Activated CD4-positive, alpha-beta T cell treated with anti-CD3 and anti-CD28 coated beads, Interleukin-2, amount 10 ng/mL, durations not matched to agents 7 days and 5 days (primary cell): ENCODE data around the gene TRIM32. TPM values are rescaled to one million over a fixed set of nuclear protein-coding genes. Genes with fewer than 3 reads are reported as not detected.
A peak's percentile ranks its signal among the peaks of the same experiment; 100 is the strongest.

Source experiments
- CTCF ChIA-PET: fragments of 350-600 bp; sonication (Branson Sonifier 250); formaldehyde crosslinking; loops from one replicate; lab custom pipeline; 2021; ENCODE audit warnings: antibody characterized with exemption; lab: Charles Lee
- POLR2A ChIA-PET: fragments of 350-600 bp; sonication (Branson Sonifier 250); formaldehyde crosslinking; loops from one replicate; lab custom pipeline; 2021; ENCODE audit warnings: antibody characterized with exemption; lab: Charles Lee
- DNase-seq: peaks from one replicate; pipeline ENCODE4 v3.0.0-alpha.2; 2020
- H3K27ac Mint-ChIP-seq: one replicate; pipeline ENCODE4 v1.8.0; 2021; ENCODE audit warnings: mild to moderate bottlenecking, moderate library complexity, mixed read lengths
- H3K27me3 Mint-ChIP-seq: one replicate; pipeline ENCODE4 v1.8.0; 2021; ENCODE audit warnings: mixed read lengths
- H3K36me3 Mint-ChIP-seq: one replicate; pipeline ENCODE4 v1.8.0; 2021; ENCODE audit warnings: low read depth, mixed read lengths
- H3K4me1 Mint-ChIP-seq: one replicate; pipeline ENCODE4 v1.8.0; 2021; ENCODE audit warnings: mixed read lengths
- H3K4me3 Mint-ChIP-seq: one replicate; pipeline ENCODE4 v1.8.0; 2021; ENCODE audit warnings: mild to moderate bottlenecking, moderate library complexity, mixed read lengths
- H3K9me3 Mint-ChIP-seq: one replicate; pipeline ENCODE4 v1.8.0; 2021; ENCODE audit warnings: mixed read lengths
- total RNA-seq, 2 experiments: library from RNA; stranded (reverse); gene quantifications; one replicate each; pipeline ENCODE4 v1.2.3, GENCODE V29; 2021

TRIM32 gene
- total RNA-seq, 2 experiments from 2014 or later = 17.9 to 18.3 TPM

- Mint-ChIP-seq H3K4me3 (no peak overlapping the region), H3K27ac (peak overlapping the region; percentile 82), H3K27me3 (no peaks in the 10 kb centered on the region), H3K9me3 (peaks cover 18% of the 10 kb centered on the region), H3K4me1 (peaks cover 25% of the 10 kb centered on the region), H3K36me3 (peaks cover 61% of the 10 kb centered on the region)
- ChIA-PET POLR2A (interaction anchor here (0.6 kb wide), 1 partner anchor 1002 kb away, joined by 3 read pairs; no protein-coding TSS in a partner anchor), CTCF (no interaction called here)
- DNase-seq = no peak
Measured at GRCh38 chr9:116700882-116701865, 14.1 kb downstream of the TRIM32 start.

DNA sequence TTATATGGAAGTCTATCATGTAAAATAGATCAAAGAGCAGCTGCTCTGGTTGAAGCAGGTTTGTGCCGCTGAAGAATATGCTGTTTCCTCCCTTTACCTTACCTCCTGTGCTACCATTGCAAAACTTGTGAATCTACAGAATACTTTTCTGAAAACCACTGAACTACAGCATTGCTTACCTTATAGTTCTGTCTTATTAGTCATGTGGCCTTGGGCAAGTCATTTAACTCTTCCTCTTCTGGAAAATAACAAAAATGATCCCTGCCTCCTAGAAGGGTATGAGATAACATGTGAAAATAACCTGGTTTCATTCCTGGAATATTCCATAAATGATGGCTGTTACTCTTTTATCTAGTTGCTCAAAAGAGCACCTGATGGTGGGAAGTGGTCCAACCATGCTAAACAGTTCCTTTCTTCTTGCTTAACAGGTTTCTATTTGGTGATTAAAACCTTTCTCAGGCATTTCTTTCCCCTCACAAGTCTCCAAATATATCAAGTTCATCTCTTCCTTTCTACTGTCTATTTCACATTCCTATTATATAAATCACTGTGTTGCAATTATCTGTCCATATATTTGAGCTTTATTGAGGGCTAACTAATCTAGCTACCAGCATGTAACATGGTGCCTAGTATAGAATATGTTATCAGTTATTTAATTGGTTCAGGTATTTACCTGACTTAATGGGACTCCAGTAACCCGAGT lies 15.0 kb downstream of the TRIM32 start:
- POLR2A ChIA-PET = no interaction called here
- H3K36me3 Mint-ChIP-seq = peaks cover 55% of the 10 kb centered on the region

DNA sequence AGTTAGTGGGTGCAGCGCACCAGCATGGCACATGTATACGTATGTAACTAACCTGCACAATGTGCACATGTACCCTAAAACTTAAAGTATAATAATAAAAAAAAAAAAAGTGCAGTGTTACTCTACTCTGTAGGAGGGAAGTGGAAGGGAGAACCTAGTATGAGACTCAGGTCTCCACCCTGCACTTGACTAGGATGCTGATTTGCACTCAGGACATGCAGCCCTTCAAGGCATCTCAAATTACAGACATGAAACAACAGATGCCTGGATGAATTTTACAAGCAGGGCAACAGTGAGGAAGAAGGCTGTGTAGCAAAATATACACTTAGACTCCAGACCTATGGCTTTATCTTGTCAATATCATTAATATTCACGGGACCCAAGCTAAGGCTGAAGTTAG lies 16.5 kb downstream of the TRIM32 start:
- CTCF ChIA-PET = interaction anchor here (0.6 kb wide), 1 partner anchor 1917 kb away, joined by 3 read pairs; no protein-coding TSS in a partner anchor
- Mint-ChIP-seq H3K4me1 (peaks cover 24% of the 10 kb centered on the region), H3K4me3 (no peak overlapping the region), H3K27ac (no peak overlapping the region), H3K27me3 (no peaks in the 10 kb centered on the region), H3K36me3 (peaks cover 40% of the 10 kb centered on the region), H3K9me3 (peaks cover 16% of the 10 kb centered on the region)
- no peak for DNase-seq
- POLR2A ChIA-PET = no interaction called here

More for the DNA sequence above, 15.0 kb downstream of the TRIM32 start:
- CTCF ChIA-PET = no interaction called here
- H3K27ac Mint-ChIP-seq = peak overlapping the region; percentile 80
- H3K9me3 Mint-ChIP-seq = peaks cover 18% of the 10 kb centered on the region
- H3K27me3 Mint-ChIP-seq = no peaks in the 10 kb centered on the region
- peaks cover 25% of the 10 kb centered on the region for H3K4me1 Mint-ChIP-seq
- DNase-seq = no peak
- no peak overlapping the region for H3K4me3 Mint-ChIP-seq

DNA sequence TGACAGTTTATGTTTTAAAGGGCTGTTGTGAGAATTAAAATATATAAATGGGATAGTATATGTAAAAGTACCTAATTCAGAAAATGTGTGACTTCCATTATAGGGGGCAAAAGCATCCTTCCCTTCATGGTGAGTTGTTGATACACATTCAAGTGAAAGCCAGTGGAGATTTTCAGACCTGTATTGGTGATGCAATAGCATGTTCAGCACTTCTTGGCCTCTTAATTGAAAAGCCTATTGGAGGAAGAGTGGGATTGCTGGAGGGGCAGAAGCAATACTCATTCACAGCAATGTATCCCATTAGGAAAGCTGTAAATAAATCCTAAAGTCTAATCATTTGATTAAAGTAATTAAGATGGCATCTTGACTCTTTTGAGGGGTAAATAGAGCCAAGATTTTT lies 17.4 kb downstream of the TRIM32 start:
- CTCF ChIA-PET = interaction anchor here (0.6 kb wide), 1 partner anchor 1918 kb away, joined by 3 read pairs; no protein-coding TSS in a partner anchor
- H3K9me3 Mint-ChIP-seq = peaks cover 16% of the 10 kb centered on the region
- H3K36me3 Mint-ChIP-seq = peaks cover 31% of the 10 kb centered on the region
- DNase-seq = no peak
- H3K27ac Mint-ChIP-seq = no peak overlapping the region
- H3K4me1 Mint-ChIP-seq = peaks cover 24% of the 10 kb centered on the region
- H3K27me3 Mint-ChIP-seq = no peaks in the 10 kb centered on the region
- POLR2A ChIA-PET = no interaction called here
- no peak overlapping the region for H3K4me3 Mint-ChIP-seq

DNA sequence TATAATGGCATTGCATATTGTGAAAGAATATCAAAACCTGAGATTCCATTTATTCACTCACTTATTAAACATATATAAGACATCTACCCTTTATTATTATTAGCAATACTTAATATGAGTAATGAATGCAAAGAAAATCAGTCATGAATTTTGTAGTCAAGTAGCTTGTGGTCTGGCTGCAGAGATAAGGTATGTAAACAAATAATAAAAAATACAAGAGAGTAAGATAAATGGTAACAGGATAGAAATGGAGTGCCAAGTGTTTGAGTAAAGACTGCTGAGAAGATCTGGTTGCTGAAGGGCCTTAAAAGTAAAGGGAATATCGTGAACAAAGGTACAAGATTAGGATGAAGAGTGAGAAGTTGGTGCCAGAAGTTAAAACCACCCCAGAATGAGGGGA lies 18.4 kb downstream of the TRIM32 start:
- H3K36me3 Mint-ChIP-seq = peaks cover 21% of the 10 kb centered on the region
- CTCF ChIA-PET = no interaction called here
- peaks cover 20% of the 10 kb centered on the region for H3K4me1 Mint-ChIP-seq
- peaks cover 12% of the 10 kb centered on the region for H3K9me3 Mint-ChIP-seq
- H3K27ac Mint-ChIP-seq = no peak overlapping the region
- POLR2A ChIA-PET = no interaction called here
- DNase-seq = no peak
- H3K4me3 Mint-ChIP-seq = no peak overlapping the region
- H3K27me3 Mint-ChIP-seq = no peaks in the 10 kb centered on the region

DNA sequence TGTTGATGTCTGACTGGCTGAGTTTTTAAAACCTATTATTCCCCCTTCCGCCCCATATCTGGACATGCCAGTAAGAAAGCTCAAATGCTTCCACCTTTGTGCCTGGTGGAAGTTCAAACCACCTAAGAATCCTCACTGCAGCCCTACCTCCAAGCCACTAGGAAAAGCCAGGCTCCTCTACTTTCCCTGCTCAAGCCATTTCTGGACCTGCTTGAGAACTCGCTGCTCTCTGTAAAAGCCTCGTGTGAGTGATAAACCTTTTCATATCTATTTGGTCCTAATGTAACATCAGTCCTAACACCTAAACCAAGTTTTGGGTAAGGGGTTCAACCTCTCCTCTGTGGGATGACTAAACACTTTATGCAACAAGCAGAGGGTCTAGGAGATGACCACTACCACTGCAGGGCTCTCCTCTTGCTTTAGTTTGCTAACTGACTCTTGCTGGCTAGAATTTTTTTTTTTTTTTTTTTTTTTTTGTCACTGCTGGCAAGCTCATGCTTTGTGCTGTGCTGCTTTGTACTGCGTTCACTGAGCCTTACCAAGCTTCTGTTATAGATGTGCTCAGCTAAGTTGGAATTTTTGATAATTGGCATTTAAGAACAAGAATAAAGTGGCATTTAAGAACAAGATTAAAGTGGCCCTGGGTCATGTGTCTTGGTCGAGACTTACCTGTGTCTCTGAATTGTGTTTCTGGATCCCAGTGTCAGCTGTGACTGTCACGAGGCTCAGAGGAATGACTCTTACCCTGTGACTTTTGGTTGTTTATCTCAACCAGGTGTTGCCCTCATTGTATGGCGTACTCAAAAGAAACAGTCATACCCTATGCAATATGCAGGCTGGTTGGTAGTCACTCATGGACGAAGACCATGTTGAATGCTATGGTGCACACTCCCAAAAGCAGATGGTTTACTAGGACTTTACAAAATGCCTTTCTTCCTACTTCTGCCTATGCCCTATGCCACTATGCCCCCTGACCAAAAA lies 19.5 kb downstream of the TRIM32 start:
- Mint-ChIP-seq H3K27ac (no peak overlapping the region), H3K36me3 (peaks cover 10% of the 10 kb centered on the region), H3K4me1 (peaks cover 10% of the 10 kb centered on the region), H3K27me3 (no peaks in the 10 kb centered on the region), H3K9me3 (peaks cover 4% of the 10 kb centered on the region), H3K4me3 (no peak overlapping the region)
- DNase-seq = no peak
- ChIA-PET CTCF (interaction anchor here (0.6 kb wide), 1 partner anchor 9 kb away, joined by 3 read pairs; no protein-coding TSS in a partner anchor), POLR2A (no interaction called here)

DNA sequence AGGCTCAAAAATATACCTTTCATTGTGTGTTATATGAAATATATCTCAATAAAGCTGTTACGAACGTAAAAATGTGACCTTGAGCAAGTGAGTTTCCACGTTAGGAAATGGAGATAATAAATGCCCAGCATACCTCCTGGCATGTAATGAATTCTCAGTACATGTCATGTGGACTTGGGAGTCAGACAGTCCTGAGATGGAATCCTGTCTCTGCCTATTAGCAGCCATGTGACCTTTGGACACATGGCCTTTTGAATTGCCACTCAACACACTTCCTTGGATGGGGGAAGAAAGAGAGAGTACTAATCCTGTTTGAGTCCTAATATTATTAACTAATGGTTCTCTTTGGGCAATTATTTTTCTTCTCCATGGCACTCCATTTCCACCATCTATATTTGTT lies 25.7 kb downstream of the TRIM32 start:
- no peak overlapping the region for H3K4me3 Mint-ChIP-seq
- H3K27ac Mint-ChIP-seq = no peak overlapping the region
- no peaks in the 10 kb centered on the region for H3K9me3 Mint-ChIP-seq
- H3K27me3 Mint-ChIP-seq = no peaks in the 10 kb centered on the region
- no peaks in the 10 kb centered on the region for H3K4me1 Mint-ChIP-seq
- no peaks in the 10 kb centered on the region for H3K36me3 Mint-ChIP-seq
- POLR2A ChIA-PET = no interaction called here
- CTCF ChIA-PET = no interaction called here
- DNase-seq = no peak

- POLR2A ChIA-PET = no interaction called here
- Mint-ChIP-seq H3K4me1 (no peaks in the 10 kb centered on the region), H3K9me3 (no peaks in the 10 kb centered on the region), H3K27ac (no peak overlapping the region), H3K4me3 (no peak overlapping the region), H3K27me3 (no peaks in the 10 kb centered on the region), H3K36me3 (no peaks in the 10 kb centered on the region)
- CTCF ChIA-PET = no interaction called here
- DNase-seq = no peak
Measured at GRCh38 chr9:116713271-116713670, 26.2 kb downstream of the TRIM32 start.

- no peak overlapping the region for H3K27ac Mint-ChIP-seq
- no peak for DNase-seq
- H3K4me1 Mint-ChIP-seq = no peaks in the 10 kb centered on the region
- CTCF ChIA-PET = interaction anchor here (0.6 kb wide), 1 partner anchor 9 kb away, joined by 3 read pairs; no protein-coding TSS in a partner anchor
- POLR2A ChIA-PET = no interaction called here
- no peak overlapping the region for H3K4me3 Mint-ChIP-seq
- no peaks in the 10 kb centered on the region for H3K9me3 Mint-ChIP-seq
- no peaks in the 10 kb centered on the region for H3K36me3 Mint-ChIP-seq
- no peaks in the 10 kb centered on the region for H3K27me3 Mint-ChIP-seq
Measured at GRCh38 chr9:116715751-116716150, 28.6 kb downstream of the TRIM32 start.

GRCh38 chr9:116716438-116716837 lies 29.3 kb downstream of the TRIM32 start:
- Mint-ChIP-seq H3K27ac (no peak overlapping the region), H3K27me3 (no peaks in the 10 kb centered on the region), H3K4me1 (no peaks in the 10 kb centered on the region), H3K9me3 (peaks cover 2% of the 10 kb centered on the region), H3K36me3 (no peaks in the 10 kb centered on the region), H3K4me3 (no peak overlapping the region)
- no peak for DNase-seq
- POLR2A ChIA-PET = no interaction called here
- CTCF ChIA-PET = no interaction called here

GRCh38 chr9:116717150-116717549 lies 30.0 kb downstream of the TRIM32 start:
- H3K4me3 Mint-ChIP-seq = no peak overlapping the region
- CTCF ChIA-PET = interaction anchor here (0.8 kb wide), 1 partner anchor 1694 kb away, joined by 3 read pairs; no protein-coding TSS in a partner anchor
- no peak overlapping the region for H3K27ac Mint-ChIP-seq
- H3K36me3 Mint-ChIP-seq = no peaks in the 10 kb centered on the region
- peaks cover 2% of the 10 kb centered on the region for H3K9me3 Mint-ChIP-seq
- POLR2A ChIA-PET = no interaction called here
- no peaks in the 10 kb centered on the region for H3K4me1 Mint-ChIP-seq
- no peaks in the 10 kb centered on the region for H3K27me3 Mint-ChIP-seq
- DNase-seq = no peak

DNA sequence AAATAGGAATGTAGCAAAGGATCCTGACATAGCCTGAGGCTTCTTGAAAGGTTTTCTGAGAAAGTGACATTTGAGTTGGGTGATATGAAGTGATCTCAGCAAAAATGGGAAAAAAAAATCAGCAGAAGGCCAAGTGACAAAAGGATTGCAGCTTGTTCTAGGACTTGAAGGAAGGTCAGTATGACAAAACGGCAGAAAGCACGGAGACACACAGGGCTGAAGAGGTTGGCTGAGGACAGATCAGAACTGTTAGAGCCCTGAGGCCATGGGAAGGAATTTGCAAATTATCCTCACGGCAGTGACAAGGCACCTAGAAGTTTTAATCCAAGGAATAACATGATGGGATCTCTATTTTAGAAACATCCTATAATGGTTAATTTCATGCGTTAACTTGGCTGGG lies 31.0 kb downstream of the TRIM32 start:
- no peak overlapping the region for H3K4me3 Mint-ChIP-seq
- H3K4me1 Mint-ChIP-seq = no peaks in the 10 kb centered on the region
- DNase-seq = no peak
- no peak overlapping the region for H3K27ac Mint-ChIP-seq
- H3K9me3 Mint-ChIP-seq = peaks cover 2% of the 10 kb centered on the region
- no peaks in the 10 kb centered on the region for H3K27me3 Mint-ChIP-seq
- CTCF ChIA-PET = interaction anchor here (0.8 kb wide), 1 partner anchor 1695 kb away, joined by 3 read pairs; no protein-coding TSS in a partner anchor
- no peaks in the 10 kb centered on the region for H3K36me3 Mint-ChIP-seq
- POLR2A ChIA-PET = interaction anchor here (0.6 kb wide), 1 partner anchor 94 kb away, joined by 6 read pairs; no protein-coding TSS in a partner anchor
